ENCODE results near the gene ARAP2.

The ARAP2 gene

GRCh38 chr4:36026348-36026880, 217.9 kb downstream of the ARAP2 start:
- peak; percentile 44 for DNase-seq

- peak; percentile 57 for DNase-seq
These were observed 219.2 kb downstream of the ARAP2 start for GRCh38 chr4:36024901-36025660.

- no peak for DNase-seq
These were observed 224.0 kb downstream of the ARAP2 start for GRCh38 chr4:36020351-36020750.
